Measurements from ENCODE around the gene STXBP5L. TPM values are rescaled to one million over a fixed set of nuclear protein-coding genes. Genes with fewer than 3 reads are reported as not detected.
"Not testable (repeated sequence)": the region's sequence is repeated elsewhere in the genome, so short reads cannot be mapped to it uniquely, and the experiment has no call there.

STXBP5L gene
- total and polyA plus RNA-seq, 5 donors, result 0.09 to 0.25 (median 0.14) TPM; not detected in 2

DNA sequence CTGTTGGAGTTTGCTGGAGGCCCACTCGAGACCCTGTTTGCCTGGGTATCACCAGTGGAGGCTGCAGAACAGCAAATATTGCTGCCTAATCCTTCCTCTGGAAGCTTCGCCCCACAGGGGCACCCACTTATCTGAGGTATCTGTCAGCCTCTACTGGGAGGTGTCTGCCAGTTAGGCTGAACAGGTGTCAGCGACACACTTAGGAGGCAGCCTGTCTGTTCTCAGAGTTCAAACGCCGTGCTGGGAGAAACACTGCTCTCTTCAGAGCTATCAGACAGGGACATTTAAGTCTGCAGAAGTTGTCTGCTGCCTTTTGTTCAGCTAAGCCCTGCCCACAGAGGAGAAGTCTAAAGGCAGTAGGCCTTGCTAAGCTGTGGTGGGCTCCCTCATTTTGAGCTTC is 448.0 kb downstream of the STXBP5L start:
- ATAC-seq; H3K4me3 ChIP-seq (ENCODE audit: low read length); H3K4me1 ChIP-seq (ENCODE audit: control insufficient read depth, insufficient read depth, low read length); H3K27me3 ChIP-seq (ENCODE audit: control insufficient read depth, insufficient read depth); intact Hi-C loops (cut with DNase I); H3K27ac ChIP-seq (ENCODE audit: low read length); H3K9me3 ChIP-seq (ENCODE audit: control insufficient read depth, low read length): not testable (repeated sequence)
- WGBS, result 78% methylated on average over 5 of the region's 5 CpGs
- DNase-seq, result peak in 1 of 3 donors; percentile 26

DNA sequence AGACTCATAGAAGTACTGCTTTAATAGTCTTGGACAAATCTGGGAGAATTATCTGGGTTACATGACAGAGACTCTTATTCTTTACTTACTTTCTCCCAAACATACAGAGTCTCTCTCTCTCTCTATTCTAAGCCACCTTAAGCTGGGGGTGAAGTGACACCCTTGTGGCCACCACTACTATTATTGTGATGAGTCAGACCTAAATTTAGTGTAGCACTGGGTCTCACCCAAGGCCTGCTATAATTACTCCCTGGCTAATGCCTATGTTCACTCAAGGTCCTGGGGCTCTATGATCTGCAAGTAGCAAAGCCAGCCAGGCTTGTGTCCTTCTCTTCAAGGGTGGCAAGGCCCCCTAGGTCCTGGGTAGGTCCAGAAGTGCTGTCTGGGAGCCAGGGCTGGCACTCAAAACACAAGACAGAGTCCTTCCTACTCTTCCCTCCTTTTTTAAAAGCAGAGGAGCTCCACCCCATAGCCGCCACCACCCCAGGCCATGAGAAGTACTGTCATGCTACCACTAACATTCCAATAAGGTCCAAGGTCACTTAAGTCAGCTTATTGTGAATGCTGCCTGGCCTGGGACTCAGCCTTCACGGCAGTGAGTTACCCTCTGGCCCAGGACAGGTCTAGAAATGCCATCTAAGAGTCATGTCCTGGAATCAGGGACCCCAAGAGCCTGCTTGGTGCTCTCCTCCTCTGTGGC is 454.2 kb downstream of the STXBP5L start:
- Histone ChIP-seq H3K4me1 (ENCODE audit: control insufficient read depth, insufficient read depth, low read length) (no peaks in the 10 kb centered on the region), H3K27ac (ENCODE audit: low read length) (no peak overlapping the region), H3K27me3 (ENCODE audit: control insufficient read depth, insufficient read depth) (no peaks in the 10 kb centered on the region), H3K4me3 (ENCODE audit: low read length) (no peak overlapping the region), H3K9me3 (ENCODE audit: control insufficient read depth, low read length) (no peaks in the 10 kb centered on the region)
- DNase-seq (no peak), ATAC-seq (no peak)
- intact Hi-C loops (cut with DNase I), result no loop called here
- WGBS, result 62% methylated on average over 2 of the region's 2 CpGs

DNA sequence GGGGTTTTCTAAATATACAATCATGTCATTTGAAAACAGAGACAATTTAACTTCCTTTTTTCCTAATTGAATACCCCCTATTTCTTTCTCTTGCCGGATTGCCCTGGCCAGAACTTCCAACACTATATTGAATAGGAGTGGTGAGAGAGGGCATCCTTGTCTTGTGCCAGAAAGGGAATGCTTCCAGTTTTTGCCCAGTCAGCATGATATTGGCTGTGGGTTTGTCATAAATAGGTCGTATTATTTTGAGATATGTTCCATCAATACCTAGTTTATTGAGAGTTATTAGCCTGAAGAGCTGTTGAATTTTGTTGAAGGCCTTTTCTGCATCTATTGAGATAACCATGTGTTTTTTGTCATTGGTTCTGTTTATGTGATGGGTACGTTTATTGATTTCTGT is 480.3 kb downstream of the STXBP5L start:
- not testable (repeated sequence) for H3K4me3 ChIP-seq (ENCODE audit: low read length); ATAC-seq
- 70% methylated on average over 3 of the region's 3 CpGs for WGBS

DNA sequence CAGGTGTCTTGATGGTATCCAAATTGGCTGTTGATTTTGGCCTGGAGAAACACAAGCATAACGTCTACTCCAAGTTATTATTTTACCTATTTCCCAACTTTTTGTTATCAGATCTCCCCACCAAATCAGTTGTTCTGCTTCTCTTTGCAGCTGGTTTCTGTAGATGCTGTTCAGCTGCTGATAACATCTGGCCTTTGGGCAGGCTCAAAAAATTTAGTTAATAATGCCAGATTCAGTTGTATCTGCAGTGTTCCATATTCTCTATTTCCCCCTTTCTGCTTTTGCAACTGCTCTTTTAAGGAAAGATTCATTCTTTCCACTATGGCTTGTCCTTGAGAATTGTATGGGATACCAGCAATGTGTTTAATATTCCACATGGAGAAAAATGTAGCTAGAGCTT is 488.0 kb downstream of the STXBP5L start:
- intact Hi-C loops (cut with DNase I), result not testable (repeated sequence)
- WGBS, result 57% methylated on average over 1 of the region's 1 CpG

More for the DNA sequence above, 480.3 kb downstream of the STXBP5L start:
- intact Hi-C loops (cut with DNase I); H3K9me3 ChIP-seq (ENCODE audit: control insufficient read depth, low read length); H3K4me1 ChIP-seq (ENCODE audit: control insufficient read depth, insufficient read depth, low read length); H3K27me3 ChIP-seq (ENCODE audit: control insufficient read depth, insufficient read depth); DNase-seq; H3K27ac ChIP-seq (ENCODE audit: low read length): not testable (repeated sequence)

DNA sequence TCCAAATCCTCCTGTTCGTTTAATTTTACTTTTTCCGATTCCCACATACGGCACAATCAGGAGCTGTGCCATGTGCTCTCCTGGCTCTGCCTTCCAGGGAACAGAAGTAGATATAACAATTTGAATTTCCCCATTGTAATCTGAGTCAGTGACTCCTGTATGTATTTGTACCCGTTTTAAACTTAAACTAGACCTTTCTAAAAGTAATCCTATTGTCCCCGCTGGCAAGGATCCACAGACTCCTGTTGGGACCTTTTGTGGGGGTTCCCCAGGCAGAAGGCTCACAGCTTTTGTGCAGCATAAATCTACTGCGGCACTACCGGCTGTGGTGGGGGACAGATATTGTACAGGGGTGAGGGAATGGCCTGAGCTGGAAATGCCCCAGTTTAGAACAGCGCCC is 490.0 kb downstream of the STXBP5L start:
- 49% methylated on average over 8 of the region's 8 CpGs for WGBS
- H3K27ac ChIP-seq (ENCODE audit: low read length); H3K4me3 ChIP-seq (ENCODE audit: low read length); DNase-seq; H3K9me3 ChIP-seq (ENCODE audit: control insufficient read depth, low read length); intact Hi-C loops (cut with DNase I); H3K27me3 ChIP-seq (ENCODE audit: control insufficient read depth, insufficient read depth); H3K4me1 ChIP-seq (ENCODE audit: control insufficient read depth, insufficient read depth, low read length); ATAC-seq: not testable (repeated sequence)

More for the DNA sequence above, 488.0 kb downstream of the STXBP5L start:
- H3K27me3 ChIP-seq (ENCODE audit: control insufficient read depth, insufficient read depth); H3K9me3 ChIP-seq (ENCODE audit: control insufficient read depth, low read length); H3K27ac ChIP-seq (ENCODE audit: low read length); H3K4me1 ChIP-seq (ENCODE audit: control insufficient read depth, insufficient read depth, low read length); ATAC-seq; H3K4me3 ChIP-seq (ENCODE audit: low read length); DNase-seq: not testable (repeated sequence)

DNA sequence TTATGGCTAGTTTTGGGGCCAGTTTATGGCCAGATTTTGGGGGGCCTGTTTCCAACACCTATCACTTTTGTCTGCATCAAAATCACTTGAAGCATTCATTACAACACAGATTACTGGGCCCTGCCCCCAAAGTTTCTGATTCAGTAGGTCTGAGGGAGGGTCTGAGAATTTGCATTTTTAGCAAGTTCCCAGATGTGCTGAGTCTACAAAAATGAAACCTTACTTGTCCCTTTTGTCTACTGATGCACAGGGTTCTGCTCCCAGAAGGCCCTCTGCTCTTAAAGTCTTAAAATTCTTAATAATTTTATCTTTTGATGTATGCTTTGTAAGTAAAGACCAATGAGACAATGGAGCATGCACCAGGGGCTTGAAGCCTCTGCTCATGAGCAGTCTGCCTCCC is 491.8 kb downstream of the STXBP5L start:
- H3K4me3 ChIP-seq (ENCODE audit: low read length), result no peak overlapping the region

DNA sequence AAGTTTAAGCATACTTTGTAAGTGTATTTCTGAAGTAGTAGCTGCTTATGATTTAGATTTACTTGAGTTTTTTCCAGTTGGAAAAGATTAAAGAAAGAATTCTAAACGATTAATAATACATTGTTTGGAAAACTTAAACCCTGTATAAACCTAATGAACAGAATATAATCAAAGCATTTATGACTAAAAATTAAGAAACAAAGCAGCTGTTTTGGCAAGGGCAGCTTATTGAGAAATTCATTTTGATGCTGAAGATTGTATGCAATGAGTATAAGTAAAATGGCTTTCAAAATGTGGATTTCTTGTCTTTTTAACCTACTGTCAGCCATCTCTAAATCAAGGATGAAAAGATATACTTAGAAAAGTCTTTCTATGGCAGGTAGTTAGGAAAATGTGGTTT is 497.6 kb downstream of the STXBP5L start:
- intact Hi-C loops (cut with DNase I), result no loop called here
- WGBS, result 72% methylated on average over 1 of the region's 1 CpG

More for the DNA sequence above, 491.8 kb downstream of the STXBP5L start:
- no peaks in the 10 kb centered on the region for H3K27me3 ChIP-seq (ENCODE audit: control insufficient read depth, insufficient read depth)
- no peaks in the 10 kb centered on the region for H3K4me1 ChIP-seq (ENCODE audit: control insufficient read depth, insufficient read depth, low read length)
- intact Hi-C loops (cut with DNase I), result no loop called here
- DNase-seq (no peak), ATAC-seq (no peak)
- no peaks in the 10 kb centered on the region for H3K9me3 ChIP-seq (ENCODE audit: control insufficient read depth, low read length)
- no peak overlapping the region for H3K27ac ChIP-seq (ENCODE audit: low read length)

DNA sequence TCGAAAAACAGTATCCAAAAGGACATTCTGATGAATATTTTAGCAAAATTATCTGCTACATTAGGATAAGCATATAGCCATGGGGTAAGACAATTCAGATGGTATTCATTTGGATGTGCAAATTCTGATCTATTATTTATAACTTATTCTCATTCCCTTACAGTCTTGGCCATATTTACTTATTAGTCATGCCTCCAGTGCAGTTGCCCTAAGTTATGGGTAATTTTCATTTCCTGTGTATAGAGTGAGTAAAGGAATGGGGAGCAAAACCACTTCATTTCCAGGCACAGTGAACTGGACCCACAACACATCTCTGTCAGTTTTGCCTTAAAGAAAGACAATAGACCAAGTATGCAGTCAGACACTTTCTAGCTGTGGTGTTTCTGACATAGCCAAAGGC is 503.5 kb downstream of the STXBP5L start:
- H3K27me3 ChIP-seq (ENCODE audit: control insufficient read depth, insufficient read depth), result no peaks in the 10 kb centered on the region
- no peaks in the 10 kb centered on the region for H3K9me3 ChIP-seq (ENCODE audit: control insufficient read depth, low read length)
- no peak overlapping the region for H3K4me3 ChIP-seq (ENCODE audit: low read length)
- 90% methylated on average over 1 of the region's 1 CpG for WGBS
- no peak for DNase-seq
- intact Hi-C loops (cut with DNase I), result no loop called here
- ATAC-seq, result no peak
- H3K4me1 ChIP-seq (ENCODE audit: control insufficient read depth, insufficient read depth, low read length), result no peaks in the 10 kb centered on the region
- no peak overlapping the region for H3K27ac ChIP-seq (ENCODE audit: low read length)

More for the DNA sequence above, 497.6 kb downstream of the STXBP5L start:
- no peak for DNase-seq
- Histone ChIP-seq H3K4me1 (ENCODE audit: control insufficient read depth, insufficient read depth, low read length) (no peaks in the 10 kb centered on the region), H3K27me3 (ENCODE audit: control insufficient read depth, insufficient read depth) (no peaks in the 10 kb centered on the region), H3K4me3 (ENCODE audit: low read length) (no peak overlapping the region), H3K9me3 (ENCODE audit: control insufficient read depth, low read length) (no peaks in the 10 kb centered on the region), H3K27ac (ENCODE audit: low read length) (no peak overlapping the region)
- no peak for ATAC-seq

DNA sequence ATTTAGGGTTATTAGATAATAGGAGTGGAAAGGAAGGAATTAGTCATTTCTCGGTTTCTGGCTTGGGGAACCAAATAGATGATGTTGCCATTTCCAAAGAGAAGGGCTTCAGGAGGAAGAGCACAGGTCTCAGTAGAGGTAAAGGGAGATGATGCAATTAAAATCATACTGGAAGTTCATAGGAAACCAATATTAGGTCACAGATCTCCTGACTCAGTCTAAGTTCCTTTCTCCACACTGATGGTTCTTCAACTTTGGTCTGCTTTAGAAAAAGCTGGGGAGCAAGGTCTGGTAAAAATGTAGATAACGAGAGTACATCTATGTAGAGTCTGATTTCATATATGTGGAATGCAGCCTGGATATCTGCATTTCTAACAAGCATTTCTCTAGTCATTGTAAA is 506.9 kb downstream of the STXBP5L start:
- no peak for ATAC-seq
- H3K27ac ChIP-seq (ENCODE audit: low read length), result no peak overlapping the region
- intact Hi-C loops (cut with DNase I), result no loop called here
- H3K4me3 ChIP-seq (ENCODE audit: low read length), result no peak overlapping the region
- no peaks in the 10 kb centered on the region for H3K9me3 ChIP-seq (ENCODE audit: control insufficient read depth, low read length)
- WGBS, result 60% methylated on average over 2 of the region's 2 CpGs
- H3K4me1 ChIP-seq (ENCODE audit: control insufficient read depth, insufficient read depth, low read length), result no peaks in the 10 kb centered on the region
- H3K27me3 ChIP-seq (ENCODE audit: control insufficient read depth, insufficient read depth), result no peaks in the 10 kb centered on the region
- DNase-seq, result no peak

DNA sequence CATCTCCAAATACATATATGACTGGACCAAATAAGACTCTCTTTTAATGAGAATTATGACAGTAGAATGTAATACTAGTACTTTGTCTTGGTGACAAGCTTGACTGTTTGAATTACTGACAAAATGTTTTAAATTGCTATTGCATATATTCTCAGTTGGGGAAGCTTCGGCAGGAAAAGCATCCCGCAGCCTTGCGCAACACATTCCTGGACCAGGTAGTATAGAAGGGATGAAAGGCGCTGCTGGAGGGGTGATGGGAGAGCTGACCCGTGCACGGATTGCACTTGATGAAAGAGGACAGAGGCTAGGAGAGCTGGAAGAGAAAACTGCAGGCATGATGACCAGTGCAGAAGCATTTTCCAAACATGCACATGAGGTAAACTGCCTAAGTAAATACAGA is 510.2 kb downstream of the STXBP5L start:
- 92% methylated on average over 6 of the region's 6 CpGs for WGBS
- Histone ChIP-seq H3K9me3 (ENCODE audit: control insufficient read depth, low read length) (no peaks in the 10 kb centered on the region), H3K27ac (ENCODE audit: low read length) (no peak overlapping the region), H3K4me3 (ENCODE audit: low read length) (no peak overlapping the region), H3K4me1 (ENCODE audit: control insufficient read depth, insufficient read depth, low read length) (no peaks in the 10 kb centered on the region), H3K27me3 (ENCODE audit: control insufficient read depth, insufficient read depth) (no peaks in the 10 kb centered on the region)
- ATAC-seq, result no peak
- DNase-seq, result no peak
- intact Hi-C loops (cut with DNase I), result no loop called here

DNA sequence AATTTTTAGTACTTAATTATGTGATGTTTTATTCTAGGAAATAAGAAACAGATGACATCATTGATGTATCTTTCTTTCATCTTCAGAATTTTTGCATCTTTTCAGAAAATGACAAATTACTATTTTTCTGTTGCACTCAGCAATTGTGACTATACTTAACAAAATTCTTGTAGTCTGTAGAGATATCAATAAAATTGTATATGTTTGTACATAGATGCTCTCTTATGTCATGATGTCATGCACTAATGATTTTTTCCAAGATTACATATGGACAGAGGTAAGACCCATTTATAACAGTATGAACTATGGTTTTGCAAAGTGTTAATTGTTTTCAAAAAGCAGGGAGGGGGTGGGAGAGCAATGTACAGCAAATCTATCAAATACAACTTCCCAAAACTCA is 516.5 kb downstream of the STXBP5L start:
- no peaks in the 10 kb centered on the region for H3K9me3 ChIP-seq (ENCODE audit: control insufficient read depth, low read length)
- DNase-seq (no peak), ATAC-seq (no peak)
- no peak overlapping the region for H3K4me3 ChIP-seq (ENCODE audit: low read length)
- no peaks in the 10 kb centered on the region for H3K4me1 ChIP-seq (ENCODE audit: control insufficient read depth, insufficient read depth, low read length)
- no peak overlapping the region for H3K27ac ChIP-seq (ENCODE audit: low read length)
- intact Hi-C loops (cut with DNase I), result no loop called here
- no peaks in the 10 kb centered on the region for H3K27me3 ChIP-seq (ENCODE audit: control insufficient read depth, insufficient read depth)

DNA sequence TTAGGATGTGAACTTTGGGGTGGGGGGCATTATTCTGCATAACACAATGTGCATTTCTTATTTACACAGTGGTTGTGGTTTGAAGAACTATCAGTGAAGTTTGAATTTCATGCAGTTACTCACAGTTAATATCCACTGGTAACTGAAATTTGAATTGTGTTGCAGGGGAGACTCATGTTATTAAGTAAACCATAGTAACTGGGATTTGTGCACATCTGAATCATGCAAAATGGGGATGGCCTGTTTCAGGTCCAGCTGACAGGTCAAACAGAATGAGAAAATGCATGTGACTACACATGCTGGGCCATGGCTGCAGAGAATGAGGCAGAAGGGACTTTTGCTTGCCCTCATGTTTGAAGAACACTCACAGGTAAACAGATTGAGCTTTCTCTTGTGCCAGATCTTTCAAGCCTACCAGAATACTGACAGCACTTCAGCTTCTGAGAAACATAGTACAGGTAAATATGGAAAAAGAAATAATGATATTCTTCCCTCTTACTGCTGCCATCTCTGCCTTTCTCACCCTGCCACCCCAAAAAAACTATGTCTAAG is 522.7 kb downstream of the STXBP5L start:
- no peaks in the 10 kb centered on the region for H3K4me1 ChIP-seq (ENCODE audit: control insufficient read depth, insufficient read depth, low read length)
- ATAC-seq, result no peak
- H3K4me3 ChIP-seq (ENCODE audit: low read length), result no peak overlapping the region
- intact Hi-C loops (cut with DNase I), result no loop called here
- H3K27me3 ChIP-seq (ENCODE audit: control insufficient read depth, insufficient read depth), result no peaks in the 10 kb centered on the region
- H3K27ac ChIP-seq (ENCODE audit: low read length), result no peak overlapping the region
- DNase-seq, result no peak
- H3K9me3 ChIP-seq (ENCODE audit: control insufficient read depth, low read length), result no peaks in the 10 kb centered on the region
